ENCODE measurements around the gene APOBEC4. TPM values are rescaled to one million over a fixed set of nuclear protein-coding genes. Genes with fewer than 3 reads are reported as not detected.

APOBEC4 gene
- total and polyA plus RNA-seq, 10 of the 15 experiments (the other 5 are each of a cell fraction or from before 2014, with no cell fraction given): 0.04 to 0.25 (median 0.06) TPM; not detected in 5

- Histone ChIP-seq H3K9ac (ENCODE audit: control insufficient read depth, insufficient read depth, low read length) (no peak overlapping the region), H3K9me3 (replicated peaks; ENCODE audit: control insufficient read depth, insufficient read depth, low read length) (peaks cover 3% of the 10 kb centered on the region; the same call in 1 of the 3 replicates), H4K20me1 (ENCODE audit: control insufficient read depth, insufficient read depth) (no peaks in the 10 kb centered on the region), H3K27ac (ENCODE audit: control insufficient read depth, insufficient read depth) (no peak overlapping the region), H3K27me3 (replicated peaks in 1 of 2; ENCODE audit: control insufficient read depth in 2 of 2, insufficient read depth in 2 of 2, low read length in 1 of 2) (no peaks in the 10 kb centered on the region), H3K4me3 (no peak overlapping the region), H2AFZ (ENCODE audit: control insufficient read depth, low read depth, low read length) (no peak overlapping the region), H3K4me1 (ENCODE audit: control insufficient read depth, insufficient read depth, low read length) (no peaks in the 10 kb centered on the region), H3K79me2 (ENCODE audit: control insufficient read depth, insufficient read depth, low read length) (no peaks in the 10 kb centered on the region), H3K36me3 (ENCODE audit: control insufficient read depth in 2 of 2, insufficient read depth in 2 of 2, low read length in 1 of 2) (no peaks in the 10 kb centered on the region), H3K4me2 (ENCODE audit: control insufficient read depth, insufficient read depth) (no peak overlapping the region)
- ChIA-PET SMC1A (ENCODE audit: uncharacterized antibody, unreplicated experiment) (interaction anchor here (1.0 to 6.1 kb wide), 7 partner anchors 8 to 240 kb away, joined by 3 to 34 read pairs (median 4); partner anchors contain the start of gene APOBEC4), CTCF (interaction anchor here (0.6 to 5.5 kb wide), 3 partner anchors 9 to 240 kb away, joined by 3 to 44 read pairs (median 6); no protein-coding TSS in a partner anchor), POLR2A (interaction anchor here (0.5 to 2.4 kb wide), 2 partner anchors 9 to 44 kb away, joined by 4 to 7 read pairs; no protein-coding TSS in a partner anchor), RAD21 (ENCODE audit: unreplicated experiment) (interaction anchor here (1.1 to 2.4 kb wide), 3 partner anchors 9 to 21 kb away, joined by 5 to 8 read pairs (median 5); no protein-coding TSS in a partner anchor)
- in situ Hi-C loops (cut with MboI): no loop called here
- TF ChIP-seq DPF2 (IDR thresholded peaks at IDR 0.05): no peak
- FAIRE-seq (no peak), ATAC-seq (no peak), DNase-seq (ENCODE audit: low read depth, low spot score) (no peak)
- intact Hi-C loops (cut with micrococcal nuclease; ENCODE audit: unreplicated experiment): no loop called here
- BruUV-seq (replicated peaks): no TSS peak
- WGBS (ENCODE audit: insufficient coverage, insufficient replicate concordance, low lambda C conversion rate, missing lambda C conversion rate): 40% methylated on average over 3 of the region's 3 CpGs
Observed at GRCh38 chr1:183675883-183676585, 22.9 kb upstream of the APOBEC4 start.

- ChIA-PET RAD21 (ENCODE audit: unreplicated experiment) (interaction anchor here (1.1 to 2.4 kb wide), 3 partner anchors 10 to 20 kb away, joined by 5 to 8 read pairs (median 5); no protein-coding TSS in a partner anchor), POLR2A (interaction anchor here (2.4 kb wide), 1 partner anchor 9 kb away, joined by 7 read pairs; no protein-coding TSS in a partner anchor), SMC1A (ENCODE audit: uncharacterized antibody, unreplicated experiment) (interaction anchor here (0.8 to 6.1 kb wide), 4 partner anchors 9 to 24 kb away, joined by 3 to 34 read pairs (median 18); partner anchors contain the start of gene APOBEC4), CTCF (interaction anchor here (2.4 to 5.5 kb wide), 3 partner anchors 10 to 240 kb away, joined by 12 to 44 read pairs (median 14); no protein-coding TSS in a partner anchor)
- intact Hi-C loops (cut with micrococcal nuclease; ENCODE audit: unreplicated experiment) (no loop called here), in situ Hi-C loops (cut with MboI) (no loop called here)
- Histone ChIP-seq H3K27me3 (replicated peaks in 1 of 2; ENCODE audit: control insufficient read depth in 2 of 2, insufficient read depth in 2 of 2, low read length in 1 of 2) (no peaks in the 10 kb centered on the region), H3K4me2 (ENCODE audit: control insufficient read depth, insufficient read depth) (no peak overlapping the region), H2AFZ (ENCODE audit: control insufficient read depth, low read depth, low read length) (no peak overlapping the region), H4K20me1 (ENCODE audit: control insufficient read depth, insufficient read depth) (no peaks in the 10 kb centered on the region), H3K36me3 (ENCODE audit: control insufficient read depth in 2 of 2, insufficient read depth in 2 of 2, low read length in 1 of 2) (no peaks in the 10 kb centered on the region), H3K27ac (ENCODE audit: control insufficient read depth, insufficient read depth) (no peak overlapping the region), H3K79me2 (ENCODE audit: control insufficient read depth, insufficient read depth, low read length) (no peaks in the 10 kb centered on the region), H3K4me3 (no peak overlapping the region), H3K9ac (ENCODE audit: control insufficient read depth, insufficient read depth, low read length) (no peak overlapping the region), H3K4me1 (ENCODE audit: control insufficient read depth, insufficient read depth, low read length) (no peaks in the 10 kb centered on the region), H3K9me3 (replicated peaks; ENCODE audit: control insufficient read depth, insufficient read depth, low read length) (peaks cover 3% of the 10 kb centered on the region; the same call in 2 of the 3 replicates)
- DNase-seq (ENCODE audit: low read depth, low spot score) (no peak), ATAC-seq (no peak), FAIRE-seq (no peak)
- BruUV-seq (replicated peaks): no TSS peak
- TF ChIP-seq NKRF (conservative IDR thresholded peaks at IDR 0.05) (no peak), PBX3 (IDR thresholded peaks at IDR 0.05; ENCODE audit: insufficient replicate concordance, low read depth, low read length) (no peak), TCF3 (IDR thresholded peaks at IDR 0.05; ENCODE audit: borderline replicate concordance, insufficient read depth, low read depth, low read length) (no peak), TBL1XR1 (IDR thresholded peaks at IDR 0.05; ENCODE audit: low read depth, low read length) (no peak), MEF2A (IDR thresholded peaks at IDR 0.05; ENCODE audit: insufficient read depth, low read depth, low read length) (no peak), PKNOX1 (IDR thresholded peaks at IDR 0.05) (no peak), TCF12 (IDR thresholded peaks at IDR 0.05; ENCODE audit: low read depth, low read length) (no peak)
Observed at GRCh38 chr1:183675381-183675780, 22.3 kb upstream of the APOBEC4 start.
